ENCODE data around the gene FAM181A.

- no peak for TF ChIP-seq EZH2 (IDR thresholded peaks at IDR 0.05; ENCODE audit: low read length)
- TF ChIP-seq CTCF (optimal IDR thresholded peaks at IDR 0.05 in 1 of 3, IDR thresholded peaks at IDR 0.05 in 1 of 3, conservative IDR thresholded peaks at IDR 0.05 in 1 of 3; ENCODE audit: extremely low read depth in 1 of 3, insufficient read depth in 2 of 3, low read length in 3 of 3) = no peak
Measured at GRCh38 chr14:93947282-93947681, 20.1 kb downstream of the FAM181A start.

Measured in keratinocyte (primary cell).